H4 (cell line): ENCODE data around the gene CACNA1I. TPM values are rescaled to one million over a fixed set of nuclear protein-coding genes. Genes with fewer than 3 reads are reported as not detected.

ENCODE experiments used
- DNase-seq: peaks from one replicate; pipeline ENCODE4 v3.0.0-alpha.2; 2015; ENCODE audit warnings: low spot score
- total RNA-seq: library from RNA; depleted of rRNA; stranded (reverse); fragments of >200 nt; shearing (Covaris generic); gene quantifications from 2 replicates; pipeline ENCODE4 v1.2.3, GENCODE V29; 2014

CACNA1I gene
- total RNA-seq, 1 experiment from 2014 or later = 0.19 TPM

GRCh38 chr22:39623603-39624500 lies 53.3 kb downstream of the CACNA1I start:
- no peak for DNase-seq

DNA sequence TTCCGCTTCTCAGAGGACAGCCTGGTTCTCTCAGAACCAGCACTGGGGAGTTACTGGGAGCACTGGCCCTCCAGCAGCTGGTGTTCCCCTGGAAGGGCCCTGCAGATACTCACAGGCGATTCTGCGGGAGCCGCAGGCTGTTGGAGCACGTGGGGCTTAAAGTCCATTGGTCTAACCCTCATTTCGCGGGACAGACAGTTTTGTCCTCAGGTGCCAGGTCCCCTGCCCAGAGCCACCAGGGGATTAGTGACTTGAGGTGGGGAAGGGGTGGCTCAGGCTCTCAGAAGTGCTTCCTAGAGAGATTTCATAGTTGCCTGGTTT lies 53.9 kb downstream of the CACNA1I start:
- DNase-seq = no peak

- no peak for DNase-seq
Measured at GRCh38 chr22:39625569-39626537, 55.3 kb downstream of the CACNA1I start.

- DNase-seq = no peak
Measured at GRCh38 chr22:39627208-39627607, 56.7 kb downstream of the CACNA1I start.

GRCh38 chr22:39627865-39628562 lies 57.5 kb downstream of the CACNA1I start:
- no peak for DNase-seq

DNA sequence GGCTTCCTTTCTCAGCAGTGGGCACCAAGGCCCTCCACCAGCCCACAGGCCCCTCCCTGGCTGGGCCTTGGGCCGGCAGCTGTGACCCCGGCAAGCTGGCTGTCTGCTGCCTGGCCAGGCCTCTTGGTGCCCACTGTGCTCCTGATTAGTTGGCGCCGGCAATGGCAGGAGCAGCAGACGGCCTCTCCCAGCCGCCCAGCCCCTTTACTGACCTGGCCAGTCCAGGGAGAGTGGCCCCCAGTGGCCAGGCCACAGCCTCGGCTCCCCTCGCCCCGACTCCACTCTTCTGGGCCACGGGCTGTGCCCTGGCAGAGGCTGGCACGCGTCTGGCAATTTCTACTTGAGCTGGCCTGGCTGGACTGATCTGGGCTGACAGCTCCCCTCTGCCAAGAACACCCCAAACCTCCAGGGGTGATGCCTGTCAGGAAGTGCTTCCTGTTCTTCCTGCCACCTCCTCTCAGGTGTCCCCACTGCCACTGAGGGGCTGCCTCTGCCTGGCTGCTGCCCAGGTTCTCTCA lies 58.1 kb downstream of the CACNA1I start:
- no peak for DNase-seq

DNA sequence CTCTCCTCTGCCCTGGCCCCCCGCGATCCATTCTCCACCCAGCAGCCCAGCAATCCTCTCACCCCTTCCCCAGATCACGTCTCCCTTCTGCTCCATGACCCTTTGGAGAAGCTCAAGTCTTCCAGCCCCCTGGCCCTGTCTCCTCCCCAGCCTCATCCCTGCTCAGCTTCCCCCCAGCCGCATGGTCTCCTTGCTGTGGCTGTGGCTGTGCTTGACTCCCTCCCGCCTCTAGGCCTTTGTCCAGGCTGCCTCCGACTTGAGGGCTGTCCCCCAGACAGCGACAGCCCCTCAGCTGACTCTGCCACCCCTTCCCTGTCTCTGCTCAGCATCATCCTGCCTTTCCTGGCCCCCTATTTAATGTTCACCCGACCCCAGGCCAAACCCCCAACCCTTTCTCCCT lies 59.3 kb downstream of the CACNA1I start:
- DNase-seq = no peak

GRCh38 chr22:39630721-39631120 lies 60.2 kb downstream of the CACNA1I start:
- no peak for DNase-seq

- DNase-seq = no peak
Measured at GRCh38 chr22:39631381-39632286, 61.1 kb downstream of the CACNA1I start.

DNA sequence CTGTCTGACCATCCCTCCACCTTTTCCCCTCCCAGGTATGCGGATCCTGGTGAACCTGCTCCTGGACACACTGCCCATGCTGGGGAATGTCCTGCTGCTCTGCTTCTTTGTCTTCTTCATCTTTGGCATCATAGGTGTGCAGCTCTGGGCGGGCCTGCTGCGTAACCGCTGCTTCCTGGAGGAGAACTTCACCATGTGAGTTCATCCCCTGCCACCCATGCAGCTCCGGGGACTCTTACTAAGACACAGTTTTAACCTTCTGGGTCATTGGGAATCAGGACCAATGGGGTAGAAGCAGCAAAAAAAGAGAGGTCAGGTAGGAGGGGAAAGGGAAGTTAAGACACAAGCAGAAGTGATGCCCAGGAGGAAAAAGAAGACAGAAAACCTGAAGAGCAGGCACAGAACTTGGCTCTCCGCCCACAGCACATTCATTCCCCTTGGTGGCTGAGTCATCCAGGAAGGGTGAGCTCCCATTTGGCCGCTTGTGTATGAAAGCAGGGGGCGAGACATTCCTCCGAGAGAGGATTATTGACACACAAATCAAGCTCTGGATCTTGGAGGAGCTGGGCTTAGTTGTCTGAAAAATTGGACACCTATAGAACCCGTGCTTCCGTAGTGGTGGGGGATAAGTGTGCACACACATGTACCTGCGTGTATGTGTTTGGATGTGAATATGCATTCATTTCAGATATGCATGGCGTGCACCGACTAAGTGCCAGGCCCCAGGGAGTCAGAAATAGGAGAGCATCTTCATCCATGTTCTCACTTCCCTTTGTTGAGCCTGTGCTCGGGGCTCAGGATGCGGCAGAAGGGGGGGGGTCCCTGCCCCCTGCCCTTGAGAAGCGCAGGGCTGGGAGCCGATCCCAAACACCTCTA lies 64.2 kb downstream of the CACNA1I start:
- DNase-seq = peak; percentile 89

GRCh38 chr22:39635719-39636118 lies 65.2 kb downstream of the CACNA1I start:
- no peak for DNase-seq

GRCh38 chr22:39638958-39639357 lies 68.4 kb downstream of the CACNA1I start:
- no peak for DNase-seq

DNA sequence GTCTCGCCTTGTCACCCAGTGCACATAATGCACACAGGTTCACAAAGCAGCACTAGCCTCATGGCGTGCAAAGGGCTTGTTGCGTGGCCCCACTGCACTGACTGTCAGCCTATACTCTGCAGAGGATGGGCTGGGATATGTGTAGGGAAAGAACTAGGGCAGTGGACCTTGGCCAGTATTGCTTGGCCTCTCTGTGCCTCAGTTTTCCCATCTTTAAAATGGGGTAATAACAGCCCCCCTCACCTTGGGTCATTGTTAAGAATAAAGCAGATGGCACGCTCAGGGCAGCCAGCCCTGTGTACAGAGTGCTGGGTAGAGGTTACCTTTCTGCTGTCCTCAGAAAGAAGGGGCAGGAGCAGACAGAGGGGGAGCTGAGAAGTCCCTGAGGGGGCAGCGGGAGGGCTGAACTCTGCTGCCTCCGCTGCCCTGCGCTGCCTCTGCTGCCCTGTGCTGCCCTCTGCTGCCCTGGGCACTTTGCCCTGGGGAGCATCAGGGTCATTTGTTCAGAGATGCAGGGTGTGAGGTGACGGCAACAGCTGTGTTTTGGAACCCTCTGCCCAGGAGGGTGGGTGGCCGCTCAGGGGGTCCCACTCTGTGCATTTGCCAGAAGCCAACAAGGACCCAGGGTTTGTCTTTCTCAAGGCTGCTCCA lies 71.2 kb downstream of the CACNA1I start:
- no peak for DNase-seq

- DNase-seq = no peak
Measured at GRCh38 chr22:39643311-39644083, 72.9 kb downstream of the CACNA1I start.

- DNase-seq = no peak
Measured at GRCh38 chr22:39645532-39645931, 75.0 kb downstream of the CACNA1I start.

- DNase-seq = no peak
Measured at GRCh38 chr22:39646398-39647063, 76.0 kb downstream of the CACNA1I start.

DNA sequence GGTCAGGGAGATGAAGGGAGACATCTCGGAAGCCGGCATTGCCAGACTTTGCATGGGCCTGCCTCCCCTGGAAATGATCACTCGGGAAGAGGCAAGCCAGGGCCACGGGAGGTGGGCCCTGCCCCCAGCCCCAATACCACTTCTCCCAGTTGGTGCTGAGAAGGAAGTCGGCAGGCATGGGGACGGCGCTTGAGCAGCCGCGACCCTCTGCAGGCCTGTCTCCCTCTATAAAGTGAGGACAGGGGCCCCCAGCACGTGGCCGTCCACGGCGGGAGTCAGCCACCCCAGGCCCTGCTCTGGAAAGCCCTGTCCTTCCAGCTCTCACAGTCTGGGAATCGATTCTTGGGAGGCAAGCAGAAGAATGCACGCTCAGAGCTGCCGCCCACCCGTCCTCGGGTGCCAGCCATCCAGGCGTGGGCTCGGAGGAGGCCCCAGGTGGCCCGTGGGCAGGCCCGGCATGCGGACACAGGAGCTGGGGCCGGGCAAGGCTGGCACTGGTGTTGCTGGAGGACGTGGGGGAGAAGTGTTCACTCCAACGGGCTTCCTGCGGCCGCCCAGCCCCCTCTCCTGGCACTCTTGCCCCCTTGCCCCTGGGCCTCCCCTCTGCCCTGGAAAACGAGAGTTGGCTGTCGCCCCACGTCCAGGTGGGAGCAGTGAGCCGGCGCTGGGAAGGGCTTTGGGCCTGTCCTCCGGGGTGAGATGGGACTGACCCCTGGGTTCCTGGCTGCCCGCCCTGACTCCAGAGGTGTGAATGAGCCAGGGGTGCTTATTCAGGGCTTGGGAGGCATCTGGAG lies 77.5 kb downstream of the CACNA1I start:
- DNase-seq = no peak
